HG03565 (cell line): Measurements from ENCODE around the gene CHAC1.
"Not testable (repeated sequence)": the region's sequence is repeated elsewhere in the genome, so short reads cannot be mapped to it uniquely, and the experiment has no call there.

Source experiments
- ATAC-seq: cut with Tn5 transposase; IDR thresholded peaks from one replicate; pipeline ENCODE4 v1.9.1; 2021; ENCODE audit warnings: mild to moderate bottlenecking, moderate library complexity; ENCODE audit not compliant: unreplicated experiment

CHAC1 gene

DNA sequence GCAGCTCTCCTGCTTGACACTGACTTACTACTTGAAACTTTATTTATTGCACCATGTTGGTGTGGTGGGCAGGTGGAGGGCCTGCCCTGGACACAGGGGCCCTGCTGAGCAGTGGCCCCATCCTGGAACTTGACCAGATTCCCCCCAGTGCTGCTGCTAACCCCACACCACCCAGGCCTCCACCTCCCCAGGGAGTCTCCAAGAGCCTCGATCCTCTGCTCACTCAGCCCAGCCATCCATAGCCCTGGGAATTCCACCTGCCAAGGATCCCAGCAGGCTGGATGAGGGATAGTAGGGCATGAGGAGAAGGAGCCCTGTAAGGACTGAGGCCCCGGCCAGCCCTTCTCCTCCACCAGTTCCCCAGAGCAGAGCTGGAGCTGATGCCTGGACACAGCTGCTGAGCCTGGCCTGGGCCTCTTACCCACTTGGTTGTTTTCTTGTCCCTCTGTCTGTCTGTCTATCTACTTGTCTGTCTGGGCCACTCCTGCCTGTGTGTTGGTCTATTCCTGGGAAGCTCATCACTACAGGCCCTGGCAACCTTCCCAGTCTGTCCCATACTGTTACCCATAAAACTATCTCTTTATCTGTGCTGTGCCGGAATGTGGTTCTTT, 2.8 kb downstream of the CHAC1 start:
- no peak for ATAC-seq

- no peak for ATAC-seq
These were observed 3.3 kb downstream of the CHAC1 start for GRCh38 chr15:40956541-40956982.

DNA sequence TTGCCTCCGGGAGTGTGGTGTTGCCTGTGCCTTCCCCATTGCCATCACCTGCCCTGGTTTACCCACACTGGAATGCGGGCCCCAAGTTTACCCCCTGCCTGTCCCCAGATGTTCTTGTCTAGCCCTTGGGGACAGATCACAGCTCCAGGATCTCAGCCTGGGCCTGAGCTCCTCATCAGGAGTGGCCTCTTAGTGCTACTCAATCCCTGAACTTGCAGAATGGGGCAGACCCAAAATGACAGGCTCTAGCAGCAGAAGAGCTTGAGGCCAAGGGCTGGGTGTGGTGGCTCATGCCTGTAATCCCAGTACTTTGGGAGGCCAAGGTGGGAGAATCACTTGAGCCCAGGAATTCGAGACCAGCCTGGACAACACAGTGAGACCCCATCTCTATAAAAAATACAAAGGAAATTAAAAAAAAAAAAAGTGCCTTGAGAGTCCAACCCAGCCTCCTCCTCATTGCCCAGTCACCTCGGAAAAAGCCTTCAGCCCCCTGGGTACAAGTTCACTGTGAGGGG, 3.8 kb downstream of the CHAC1 start:
- ATAC-seq, result no peak

- no peak for ATAC-seq
These were observed 4.3 kb downstream of the CHAC1 start for GRCh38 chr15:40957581-40958051.

- ATAC-seq, result no peak
These were observed 4.9 kb downstream of the CHAC1 start for GRCh38 chr15:40958146-40958545.

- ATAC-seq, result no peak
These were observed 5.5 kb downstream of the CHAC1 start for GRCh38 chr15:40958723-40959122.

GRCh38 chr15:40959331-40960141, 6.3 kb downstream of the CHAC1 start:
- ATAC-seq, result no peak

GRCh38 chr15:40960151-40960885, 7.0 kb downstream of the CHAC1 start:
- ATAC-seq, result no peak

- ATAC-seq, result no peak
These were observed 7.7 kb downstream of the CHAC1 start for GRCh38 chr15:40960925-40961324.

DNA sequence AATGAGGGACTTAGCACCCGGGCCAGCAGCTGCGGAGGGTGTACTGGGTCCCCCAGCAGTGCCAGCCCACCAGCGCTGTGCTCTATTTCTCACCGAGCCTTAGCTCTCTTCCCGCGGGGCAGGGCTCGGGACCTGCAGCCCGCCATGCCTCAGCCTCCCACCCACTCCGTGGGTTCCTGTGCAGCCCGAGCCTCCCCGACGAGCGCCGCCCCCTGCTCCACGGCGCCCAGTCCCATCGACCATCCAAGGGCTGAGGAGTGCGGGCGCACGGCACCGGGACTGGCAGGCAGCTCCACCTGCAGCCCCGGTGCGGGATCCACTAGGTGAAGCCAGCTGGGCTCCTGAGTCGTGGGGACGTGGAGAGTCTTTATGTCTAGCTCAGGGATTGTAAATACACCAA, 8.5 kb downstream of the CHAC1 start:
- ATAC-seq, result not testable (repeated sequence)

DNA sequence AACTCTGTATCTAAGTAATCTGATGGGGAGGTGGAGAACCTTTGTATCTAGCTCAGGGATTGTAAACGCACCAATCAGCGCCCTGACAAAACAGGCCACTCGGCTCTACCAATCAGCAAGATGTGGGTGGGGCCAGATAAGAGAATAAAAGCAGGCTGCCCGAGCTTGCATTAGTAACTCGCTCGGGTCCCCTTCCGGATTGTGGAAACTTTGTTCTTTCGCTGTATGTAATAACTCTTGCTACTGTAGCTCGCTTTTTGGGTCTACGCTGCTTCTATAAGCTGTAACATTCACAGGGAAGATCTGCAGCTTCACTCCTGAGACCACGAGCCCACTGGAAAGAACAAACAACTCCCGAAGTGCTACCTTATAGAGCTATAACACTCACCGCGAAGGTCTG, 9.0 kb downstream of the CHAC1 start:
- ATAC-seq, result not testable (repeated sequence)

GRCh38 chr15:40963201-40963600, 9.9 kb downstream of the CHAC1 start:
- no peak for ATAC-seq

GRCh38 chr15:40964006-40964405, 10.7 kb downstream of the CHAC1 start:
- ATAC-seq, result no peak

DNA sequence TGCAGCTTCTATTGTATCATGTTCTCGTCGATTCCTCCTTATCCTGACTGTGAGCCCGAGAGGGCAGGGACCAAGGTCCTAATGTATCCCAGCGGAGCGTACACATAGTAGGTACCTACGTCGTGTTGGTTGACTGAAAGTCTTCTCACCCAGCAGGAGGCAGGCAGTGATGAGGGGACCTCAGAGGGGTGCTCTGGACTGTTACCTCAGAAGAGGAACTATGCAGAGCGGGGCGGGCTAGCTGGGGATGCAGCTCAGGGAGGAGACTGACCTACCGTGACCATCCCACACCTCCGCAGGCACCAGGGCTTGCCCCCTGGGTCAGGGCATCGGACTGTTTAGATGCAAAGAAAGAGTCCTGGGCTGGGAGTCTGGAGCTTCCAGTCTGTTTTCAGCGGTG, 11.4 kb downstream of the CHAC1 start:
- no peak for ATAC-seq

DNA sequence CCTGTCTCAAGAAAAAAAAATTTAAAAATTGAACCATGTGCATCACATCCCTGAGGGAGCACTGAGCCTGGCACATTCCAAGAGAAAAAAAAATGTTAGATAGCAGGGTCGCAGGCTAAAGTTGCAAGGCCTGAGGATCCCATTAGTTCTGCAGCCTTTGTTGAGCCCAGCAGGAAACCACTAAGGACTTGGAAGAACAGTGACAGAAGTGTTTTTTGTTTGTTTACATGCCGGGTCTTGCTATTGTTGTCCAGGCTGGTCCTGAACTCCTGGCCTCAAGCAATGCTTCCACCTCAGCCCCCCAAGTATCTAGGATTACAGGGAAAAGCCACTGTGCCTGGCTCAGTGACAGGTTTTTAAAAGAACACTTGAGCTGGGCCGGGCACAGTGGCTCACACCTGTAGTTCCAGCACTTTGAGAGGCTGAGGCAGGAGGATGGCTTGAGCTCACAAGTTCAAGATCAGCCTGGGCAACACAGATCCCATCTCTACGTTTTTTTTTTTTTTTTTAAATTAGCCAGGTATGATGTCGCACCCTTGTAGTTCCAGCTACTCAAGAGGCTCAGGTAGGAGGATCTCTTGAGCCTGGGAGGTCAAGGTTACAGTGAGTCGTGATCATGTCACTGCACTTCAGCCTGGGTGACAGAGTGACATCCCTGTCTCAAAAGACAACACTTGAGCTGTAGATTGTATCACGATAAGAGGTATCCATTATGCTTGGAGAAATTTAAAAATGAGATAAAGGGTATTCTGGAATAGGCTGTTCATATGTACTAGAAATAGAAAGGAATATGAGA, 15.2 kb downstream of the CHAC1 start:
- no peak for ATAC-seq

- ATAC-seq, result no peak
These were observed 16.1 kb downstream of the CHAC1 start for GRCh38 chr15:40969363-40969762.

DNA sequence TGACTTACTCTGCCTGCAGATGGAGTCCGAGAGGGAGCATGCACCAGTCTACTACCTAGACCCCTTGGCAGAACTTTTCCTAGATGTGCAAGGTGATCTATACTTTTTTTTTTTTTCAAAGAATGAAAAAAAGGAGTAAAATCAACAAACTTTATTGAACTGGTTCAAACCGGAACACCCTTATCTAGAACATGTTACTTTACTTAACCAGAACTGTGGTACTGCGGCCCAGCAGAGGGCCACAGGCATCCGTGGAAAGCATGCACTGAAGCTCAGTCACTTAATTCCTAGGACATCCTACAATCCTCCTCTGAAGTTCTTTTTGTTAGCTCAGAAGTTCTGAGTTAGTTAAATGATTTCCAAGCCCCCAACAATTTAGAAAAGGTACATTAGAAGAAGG, 21.6 kb downstream of the CHAC1 start:
- ATAC-seq, result no peak

DNA sequence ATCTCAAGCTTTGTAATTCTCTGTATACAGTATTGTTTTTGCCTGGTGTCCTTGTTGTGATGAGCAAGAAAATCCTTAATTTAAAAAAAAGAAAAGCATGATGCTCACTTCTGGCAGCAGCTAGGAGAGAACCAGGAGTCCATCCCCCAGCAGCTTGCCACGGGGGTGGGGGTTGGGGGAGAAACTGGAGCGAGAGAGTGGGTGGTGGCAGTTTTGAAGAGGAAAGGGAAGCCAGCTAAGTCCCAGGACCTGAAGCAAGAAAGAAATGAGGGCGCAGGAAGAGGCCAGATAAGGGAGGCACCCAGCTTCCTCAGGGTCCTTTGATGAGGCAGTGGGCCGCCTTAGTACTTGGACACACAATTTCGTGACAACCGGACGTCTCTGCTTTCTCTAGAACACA, 23.5 kb downstream of the CHAC1 start:
- no peak for ATAC-seq

DNA sequence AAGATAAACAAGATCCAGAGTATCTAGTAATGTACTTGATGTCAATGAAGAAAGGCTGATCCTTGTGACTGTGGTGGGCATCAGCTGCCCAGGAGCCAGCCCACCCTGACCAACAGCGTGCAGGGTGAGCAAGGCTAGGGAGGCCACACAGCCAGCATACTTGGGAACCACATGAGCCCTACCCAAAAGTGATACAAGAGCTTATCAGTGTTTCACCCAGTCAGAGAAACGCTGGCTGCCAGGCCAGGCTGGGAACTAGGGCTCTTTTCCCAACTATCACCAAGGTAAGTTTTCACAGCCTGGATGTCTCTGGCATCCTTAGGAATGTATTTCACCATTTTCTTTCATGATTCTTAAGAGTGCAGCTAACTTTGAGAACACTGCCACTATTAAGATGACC, 24.9 kb downstream of the CHAC1 start:
- ATAC-seq, result no peak

- no peak for ATAC-seq
These were observed 25.3 kb downstream of the CHAC1 start for GRCh38 chr15:40978562-40978961.

DNA sequence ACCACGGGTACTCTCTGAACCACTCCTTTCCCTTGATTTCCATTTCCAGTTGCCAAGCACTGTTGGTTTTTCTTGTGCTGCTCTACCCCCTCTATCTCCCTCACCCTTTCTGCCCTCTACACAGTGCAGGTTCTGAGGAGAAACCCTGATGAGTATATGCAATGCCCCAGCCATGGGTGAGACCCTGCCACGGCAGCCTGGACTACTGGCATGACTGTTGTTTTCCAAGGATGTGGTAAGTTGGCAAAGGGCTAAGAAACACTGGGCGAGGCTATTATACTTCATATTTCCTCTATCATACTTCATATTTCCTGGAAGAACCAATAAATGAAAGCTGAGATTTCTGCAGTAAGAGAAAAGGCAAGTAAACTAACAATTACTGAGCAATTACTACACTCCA, 27.9 kb downstream of the CHAC1 start:
- ATAC-seq, result no peak
